ENCODE results near the gene ACIN1.

Gene ACIN1

GRCh38 chr14:23094666-23095195, at the start of gene ACIN1:
TSS of gene ACIN1 (minus strand) at chr14:23095136. CDS start at chr14:23095112, 24 bp downstream.
- no peak for DNase-seq

GRCh38 chr14:23143911-23144310, 49.0 kb upstream of the ACIN1 start:
- DNase-seq = no peak

GRCh38 chr14:23142826-23143225, 47.9 kb upstream of the ACIN1 start:
- DNase-seq = no peak

DNA sequence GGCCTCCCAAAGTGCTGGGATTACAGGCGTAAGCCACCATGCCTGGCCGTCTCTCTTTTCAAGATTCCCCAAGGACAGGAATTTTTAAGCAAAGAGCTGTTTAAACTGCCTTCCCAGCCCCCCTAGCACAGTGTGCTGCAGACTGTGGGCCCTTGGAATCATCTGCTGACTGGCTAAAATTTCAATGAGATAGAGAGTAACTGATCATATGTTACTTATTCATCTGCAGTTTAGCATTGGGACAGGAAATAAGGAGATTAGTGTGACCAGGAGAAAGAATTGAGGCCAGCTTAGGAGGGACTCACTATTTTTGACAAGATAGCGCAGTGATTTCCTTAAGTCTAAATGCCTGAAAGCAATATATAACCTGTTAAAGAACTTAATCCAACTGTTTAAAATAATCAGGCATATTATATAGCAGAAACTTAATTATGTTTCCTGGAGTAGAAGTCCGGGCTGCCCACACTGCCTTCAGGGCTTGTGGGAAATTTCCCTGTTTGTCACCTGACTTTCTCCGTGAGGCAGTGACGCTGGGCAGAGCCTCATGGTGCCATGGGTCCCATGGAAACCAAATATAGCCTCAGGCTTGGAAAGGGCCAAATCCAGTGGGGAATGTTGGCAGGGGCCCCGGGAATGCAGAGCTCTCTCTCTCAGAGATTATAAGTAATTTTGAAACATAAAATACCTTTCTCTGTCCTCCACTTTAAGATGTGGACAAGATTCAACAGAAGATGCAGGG, 46.9 kb upstream of the ACIN1 start:
- no peak for DNase-seq

DNA sequence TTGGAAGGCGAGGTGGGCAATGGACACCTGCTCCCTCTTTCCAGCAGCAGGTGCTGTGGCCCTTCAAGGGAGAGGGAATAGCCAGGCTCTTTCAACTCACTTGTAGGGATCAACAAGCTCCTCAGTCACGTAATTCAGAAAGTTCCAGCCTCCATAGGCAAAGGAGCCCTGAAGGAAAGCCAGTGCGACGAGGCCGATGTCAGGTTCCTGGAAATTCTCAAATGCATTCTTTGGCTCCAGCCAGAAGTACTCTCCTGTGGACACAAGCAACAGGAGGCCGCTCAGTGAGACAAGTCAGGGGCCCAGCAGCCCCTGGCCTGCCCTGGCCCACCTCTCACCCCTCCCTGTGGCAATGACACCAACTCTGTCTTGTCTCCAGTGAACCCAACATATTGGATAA, 45.4 kb upstream of the ACIN1 start:
- DNase-seq = no peak

- no peak for DNase-seq
Measured at GRCh38 chr14:23139874-23140273, 44.9 kb upstream of the ACIN1 start.

DNA sequence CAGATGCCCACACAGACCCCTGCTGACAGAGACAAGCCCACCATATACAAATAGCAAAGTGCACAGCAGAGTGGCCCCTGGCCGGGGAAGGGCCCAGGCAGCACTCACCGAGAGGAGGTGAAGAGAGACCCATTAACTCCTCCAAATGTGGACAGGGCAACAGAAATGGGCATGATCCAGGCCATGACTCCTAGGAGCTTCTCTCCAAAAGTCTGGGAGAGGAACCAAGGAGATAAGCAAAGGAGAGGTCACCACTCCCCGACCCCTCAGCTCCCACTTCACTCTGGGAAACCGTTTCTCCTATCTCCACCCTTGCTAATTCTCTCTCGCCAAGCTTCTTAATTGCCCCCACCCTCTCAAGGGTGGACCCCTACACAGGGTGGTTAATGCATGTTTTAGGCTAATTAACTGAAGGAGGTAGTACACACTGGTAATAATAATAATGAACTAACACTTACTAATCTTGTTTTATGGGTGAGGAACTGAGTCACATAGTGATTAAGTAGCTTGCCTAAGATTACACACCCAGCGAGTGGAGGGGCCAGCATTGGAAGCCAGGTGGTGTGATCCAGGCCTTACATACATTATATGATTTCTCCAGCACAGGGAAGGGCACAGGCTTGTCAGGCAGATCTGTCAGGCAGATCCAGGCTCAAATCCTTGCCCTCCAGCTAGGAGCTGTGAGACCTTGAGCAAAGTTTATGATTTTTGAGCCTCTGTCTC, 43.0 kb upstream of the ACIN1 start:
- no peak for DNase-seq

DNA sequence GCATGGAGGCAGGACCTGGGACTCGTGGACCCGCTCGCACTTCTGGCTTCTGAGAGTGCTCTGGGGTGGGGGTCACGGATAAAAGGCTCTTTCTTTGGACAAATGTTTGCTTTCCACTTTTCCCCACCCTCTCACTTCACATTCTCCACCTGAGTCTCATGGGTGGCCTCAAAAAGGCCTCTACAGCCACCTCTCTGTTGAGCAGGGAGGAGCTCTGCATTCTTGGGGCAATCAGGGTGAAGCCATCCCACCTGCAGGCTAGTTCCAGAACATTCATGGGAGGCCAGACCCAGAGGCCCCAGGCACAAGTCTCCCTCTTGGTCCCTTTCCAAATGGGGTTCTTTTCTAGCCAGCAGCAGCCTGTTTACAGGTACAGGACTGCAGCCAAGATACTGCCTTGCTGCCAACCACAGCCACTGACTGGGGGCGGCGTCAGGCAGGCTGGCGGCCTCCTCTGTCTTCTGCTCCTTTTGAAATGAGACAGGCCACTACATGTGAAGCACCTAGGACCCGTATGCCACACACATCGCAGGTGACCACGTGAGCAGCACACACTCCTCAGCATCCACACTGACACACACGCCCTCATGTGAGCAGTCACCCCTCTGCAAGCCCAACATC, 42.4 kb upstream of the ACIN1 start:
- DNase-seq = no peak

DNA sequence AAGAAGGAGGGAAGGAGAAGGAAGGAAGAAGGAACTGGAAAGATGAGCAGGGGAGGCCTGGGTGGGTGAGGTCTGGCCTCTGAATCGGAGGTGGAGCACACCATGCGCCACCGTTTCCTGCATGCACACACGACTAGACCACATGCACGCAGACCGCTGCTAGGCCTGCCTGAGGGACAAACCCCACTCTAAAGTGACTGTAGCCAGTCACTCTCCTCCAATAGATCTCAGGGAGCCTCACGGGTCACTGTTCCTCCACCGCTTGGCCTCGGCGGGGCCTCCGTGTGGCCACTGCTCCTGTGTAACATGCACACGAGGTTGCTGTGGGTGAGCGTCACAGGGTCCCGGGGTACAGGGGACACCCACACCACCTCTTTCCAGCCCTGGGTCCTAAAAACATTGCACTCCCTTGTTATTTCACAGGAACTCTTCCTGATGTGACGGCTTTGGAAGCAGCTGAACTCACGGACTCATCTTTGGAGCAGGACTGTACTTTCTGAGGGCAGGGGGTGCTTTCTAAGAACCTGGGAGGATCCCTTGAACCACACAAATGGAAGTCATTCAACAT, 41.7 kb upstream of the ACIN1 start:
- no peak for DNase-seq

- no peak for DNase-seq
Measured at GRCh38 chr14:23132970-23133369, 38.0 kb upstream of the ACIN1 start.

DNA sequence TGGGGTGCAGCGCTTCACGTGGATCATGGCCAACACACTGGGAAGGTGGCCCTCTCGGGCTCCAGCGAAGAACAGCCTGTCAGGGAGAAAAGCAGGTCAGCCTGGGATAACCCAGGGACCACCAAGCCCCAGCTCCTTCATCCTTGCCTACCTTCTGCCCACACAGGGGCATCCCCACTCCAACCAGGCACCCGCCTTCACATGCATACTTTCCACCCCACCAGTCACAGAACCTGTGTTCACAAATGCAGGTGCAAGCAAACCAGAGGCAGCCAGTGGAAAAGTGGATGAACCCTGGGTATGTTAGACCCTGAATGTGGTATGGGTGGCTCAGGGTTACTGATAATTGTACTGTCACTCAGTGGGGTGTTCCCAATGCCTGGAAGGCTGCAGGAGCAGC, 36.5 kb upstream of the ACIN1 start:
- no peak for DNase-seq

DNA sequence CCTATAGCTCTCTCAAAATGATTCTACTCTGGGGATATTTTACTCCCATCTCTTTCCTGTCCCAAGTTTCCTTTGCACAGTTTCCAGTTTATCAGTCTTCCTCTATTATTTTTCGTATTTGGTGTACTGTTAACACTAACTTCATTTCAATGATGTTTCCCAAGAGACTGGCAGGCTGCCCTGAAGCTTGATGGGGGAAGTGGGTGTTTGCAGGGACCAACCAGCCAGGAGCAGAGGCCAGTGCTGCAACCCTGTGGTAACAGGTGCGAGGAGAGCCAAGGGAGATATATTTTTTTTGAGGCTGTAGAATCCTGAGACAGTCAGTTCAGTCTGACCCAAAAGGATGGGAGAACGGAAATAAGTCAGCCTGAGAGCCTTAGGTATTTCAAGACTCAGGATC, 35.9 kb upstream of the ACIN1 start:
- no peak for DNase-seq

GRCh38 chr14:23129759-23130316, 34.9 kb upstream of the ACIN1 start:
- no peak for DNase-seq

DNA sequence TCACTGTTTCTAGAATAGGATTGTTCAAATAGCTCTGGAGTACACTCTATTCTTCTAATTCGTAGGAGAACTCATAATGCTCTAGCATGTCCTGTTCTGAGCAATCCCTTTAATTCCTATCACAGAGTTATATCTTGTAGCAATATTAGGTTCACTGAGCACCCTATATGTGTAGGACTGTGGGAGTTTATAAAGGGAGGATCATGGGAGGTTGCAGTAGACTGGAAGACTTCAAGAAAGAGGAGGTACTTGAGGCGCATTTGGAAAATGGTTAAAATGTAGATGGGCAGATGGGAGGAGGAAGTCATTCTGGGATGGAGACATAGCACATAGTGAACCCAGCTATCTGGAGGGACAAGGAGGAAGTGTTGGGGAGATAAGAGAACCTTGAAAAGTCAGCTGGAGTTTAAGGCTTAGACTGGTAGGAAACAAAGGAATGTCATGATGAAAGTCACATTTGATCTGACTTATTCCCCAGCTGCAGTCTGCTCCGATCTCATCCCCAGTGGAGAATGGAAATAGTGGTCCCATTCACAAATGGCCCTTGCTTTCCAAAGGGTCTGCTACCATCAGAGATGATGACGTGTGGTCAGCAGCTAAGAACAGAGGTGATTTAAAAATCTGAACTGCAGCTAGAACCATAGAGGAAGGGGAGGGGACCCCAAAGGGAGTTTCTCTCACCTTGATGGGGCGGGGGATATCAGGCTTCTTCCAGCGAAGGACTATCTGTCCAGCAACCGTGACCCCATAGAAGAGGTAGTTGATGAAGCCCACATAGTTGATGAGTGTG, 34.2 kb upstream of the ACIN1 start:
- DNase-seq = no peak

DNA sequence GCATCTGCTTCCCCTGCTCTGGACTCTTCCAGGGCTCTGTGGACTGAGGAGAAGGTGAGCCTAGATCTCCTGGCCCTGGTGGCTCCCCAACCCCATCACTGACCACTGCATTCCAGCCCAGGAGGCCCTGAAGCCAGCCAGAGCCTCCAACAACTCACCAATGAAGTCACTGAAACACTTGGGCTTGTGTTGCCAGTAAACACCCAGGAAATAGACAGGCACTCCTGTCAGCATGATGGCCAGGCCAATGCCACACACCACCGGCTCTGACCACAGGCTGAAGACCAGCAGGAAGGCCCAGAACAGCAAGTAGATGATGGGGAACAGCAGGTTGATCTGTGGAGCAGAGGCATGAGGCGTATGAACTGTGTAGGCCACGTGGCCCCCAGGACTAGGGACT, 32.9 kb upstream of the ACIN1 start:
- no peak for DNase-seq

DNA sequence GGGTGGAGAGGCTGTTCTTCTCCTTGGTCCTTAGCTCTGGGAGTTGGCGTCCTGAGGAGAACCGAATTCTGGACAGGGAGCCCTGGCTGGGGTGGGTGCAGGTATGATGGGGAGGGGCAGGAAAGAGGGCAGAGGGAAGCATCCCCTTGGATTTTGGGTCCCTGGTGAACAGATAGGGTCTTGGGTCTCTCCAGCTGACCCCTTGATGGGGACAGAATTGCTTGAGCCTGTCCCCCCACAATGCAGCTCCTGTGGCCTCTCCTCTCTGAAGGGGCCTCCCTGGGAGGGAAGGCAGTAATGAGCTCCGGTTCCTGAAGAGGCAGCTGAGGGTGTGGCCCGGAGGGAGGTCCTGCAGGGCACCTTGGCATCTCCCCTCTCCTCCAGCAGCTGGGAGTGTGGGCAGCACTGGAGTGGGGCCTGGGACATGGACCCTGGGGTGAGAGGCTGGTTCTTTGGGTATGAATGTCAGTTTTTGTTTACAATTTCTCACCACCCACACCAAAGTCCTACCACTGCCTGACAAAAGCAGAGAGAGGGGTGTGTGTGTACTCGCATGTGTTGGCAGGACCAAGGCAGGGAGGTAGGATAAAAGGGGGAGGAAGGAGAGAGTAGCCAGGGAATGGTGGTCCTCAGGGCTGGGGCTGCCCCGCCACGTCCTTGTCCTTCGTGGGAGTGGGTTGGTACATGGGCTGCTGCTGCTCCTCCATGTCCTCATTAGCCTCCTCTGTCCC, 31.8 kb upstream of the ACIN1 start:
- DNase-seq = no peak

GRCh38 chr14:23125933-23126524, 31.1 kb upstream of the ACIN1 start:
- no peak for DNase-seq

DNA sequence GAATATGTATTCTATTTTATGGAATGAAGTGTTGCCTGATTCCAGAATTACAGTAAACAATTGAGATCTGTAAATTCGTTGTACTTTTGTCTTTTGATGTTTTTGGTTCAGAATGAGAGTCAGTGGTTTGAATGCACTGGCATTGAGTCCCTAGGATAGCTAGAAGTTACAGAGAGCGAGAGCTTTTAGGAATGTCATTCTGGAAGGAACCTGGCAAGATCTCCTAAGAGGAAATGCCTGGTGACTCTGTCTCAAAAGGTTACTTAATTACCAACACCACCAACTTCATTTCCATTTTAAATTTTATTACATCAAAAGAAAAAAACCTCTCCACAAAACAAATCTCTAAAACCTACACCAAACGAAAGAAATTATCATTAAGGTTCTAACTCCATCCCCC, 30.1 kb upstream of the ACIN1 start:
- no peak for DNase-seq

DNA sequence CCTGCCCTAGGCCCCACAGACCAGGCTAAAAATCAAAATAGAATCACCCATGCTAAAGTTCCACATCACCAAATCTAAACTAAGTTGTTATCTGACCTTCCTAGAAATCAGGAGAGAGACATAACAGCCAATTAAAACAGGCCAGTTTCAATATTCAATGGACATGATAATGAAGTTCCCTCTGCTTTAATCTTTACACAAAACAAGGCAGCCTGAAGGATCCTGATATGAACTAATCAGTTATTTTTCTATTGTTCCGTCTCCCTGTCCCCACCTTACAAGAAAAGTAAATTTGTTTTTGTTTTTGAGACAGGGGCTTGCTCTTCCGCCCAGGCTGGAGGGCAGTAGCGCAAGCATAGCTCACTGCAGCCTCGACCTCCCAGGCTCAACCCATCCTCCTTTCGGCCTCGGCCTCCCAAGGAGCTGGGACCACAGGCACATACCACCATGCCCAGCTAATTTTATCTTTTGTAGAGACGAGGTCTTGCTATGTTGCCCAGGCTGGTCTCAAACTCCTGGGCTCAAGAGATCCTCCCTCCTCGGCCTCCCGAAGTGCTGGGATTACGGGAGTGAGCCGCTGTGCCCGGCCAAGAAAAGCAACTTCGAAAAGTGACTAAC, 29.5 kb upstream of the ACIN1 start:
- no peak for DNase-seq

DNA sequence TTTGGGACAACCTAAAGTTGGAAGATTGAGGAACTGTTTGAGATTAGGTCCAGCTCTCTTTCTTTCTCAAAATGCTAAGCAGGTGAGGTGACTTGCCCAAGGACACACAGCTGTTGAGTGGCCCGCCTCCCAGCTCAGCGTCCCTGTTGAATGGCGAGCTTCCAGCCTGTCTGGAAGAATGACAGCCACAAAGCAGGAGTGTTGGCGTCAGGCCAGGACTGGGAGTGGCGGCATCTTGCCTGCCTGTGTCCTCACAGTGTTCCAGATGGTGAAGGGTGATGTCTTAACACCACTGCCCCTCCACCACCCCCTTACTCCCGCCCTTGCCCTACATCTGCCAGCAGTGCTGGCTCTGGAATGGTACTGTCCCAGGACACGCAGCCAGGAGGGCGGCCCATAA, 28.5 kb upstream of the ACIN1 start:
- no peak for DNase-seq

DNA sequence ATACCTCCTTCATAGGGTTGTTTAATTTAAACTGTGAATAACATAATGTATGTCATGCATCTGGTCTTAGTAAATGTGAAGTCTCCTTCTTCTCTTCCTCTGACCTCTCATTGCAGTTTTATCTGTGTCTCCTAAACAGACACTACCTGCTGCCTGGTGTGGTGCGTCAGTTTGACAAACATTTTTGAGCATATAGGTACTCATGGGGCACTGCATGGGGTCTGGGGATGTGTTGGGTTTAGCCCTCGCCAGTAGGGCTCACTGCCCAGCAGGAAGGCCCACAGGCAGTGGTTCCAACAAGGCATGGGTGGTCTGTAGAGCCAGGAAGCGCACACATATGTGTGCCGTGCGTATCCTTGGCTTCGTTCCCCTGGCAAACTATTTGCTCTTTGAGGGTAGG, 27.1 kb upstream of the ACIN1 start:
- DNase-seq = no peak
